Measurements from ENCODE around the gene PDE6B. TPM values are rescaled to one million over a fixed set of nuclear protein-coding genes. Genes with fewer than 3 reads are reported as not detected.

PDE6B gene
- total RNA-seq, 1 donor from 2014 or later: 4.2 TPM

DNA sequence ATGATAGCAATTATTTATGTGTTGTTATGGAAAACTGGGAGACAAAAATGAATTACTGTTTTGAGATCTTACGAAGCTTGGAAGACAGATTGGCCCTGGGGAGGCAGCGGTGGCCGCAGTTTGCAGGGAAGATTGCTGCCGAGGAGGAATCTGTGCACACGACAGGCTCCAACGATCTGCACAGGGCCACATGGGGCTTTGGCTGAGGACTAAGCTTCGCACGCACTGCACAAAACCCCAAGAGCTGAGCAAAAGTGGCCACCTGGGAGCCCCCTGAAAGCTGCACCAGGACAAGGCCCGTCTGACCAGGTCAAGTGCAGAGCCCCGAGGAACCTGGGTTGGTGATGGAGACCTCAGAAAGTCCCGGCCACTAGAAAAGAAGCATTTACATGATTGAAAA lies 5.2 kb upstream of the PDE6B start:
- intact Hi-C loops (cut with DNase I): no loop called here
- no peaks in the 10 kb centered on the region for H3K9me3 ChIP-seq
- DNase-seq (ENCODE audit: extremely low spot score in 2 of 2): no peak

DNA sequence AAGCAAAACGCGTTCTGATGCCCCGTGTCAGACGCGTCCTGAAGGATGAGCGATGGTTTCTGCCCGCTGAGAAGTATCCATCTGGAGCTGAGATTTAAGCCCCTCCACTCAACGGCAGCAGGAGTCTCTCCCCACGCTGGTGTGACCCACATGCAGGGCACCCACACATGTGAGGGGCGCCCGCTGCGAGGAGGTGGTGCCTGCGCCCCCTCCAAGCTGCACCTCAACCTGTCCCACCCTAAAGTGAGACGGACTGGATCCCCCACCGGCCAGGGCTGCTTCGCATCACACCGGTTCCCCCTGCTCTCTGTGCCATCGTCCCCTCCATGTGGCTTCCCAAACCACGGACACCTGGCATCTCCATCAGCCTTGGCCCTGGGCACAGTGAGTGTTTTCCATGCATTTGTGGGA lies 4.5 kb upstream of the PDE6B start:
- intact Hi-C loops (cut with DNase I): no loop called here
- H3K27me3 ChIP-seq: no peaks in the 10 kb centered on the region
- DNase-seq (ENCODE audit: extremely low spot score in 2 of 2): no peak

More for the DNA sequence above, 5.2 kb upstream of the PDE6B start:
- Histone ChIP-seq H3K4me3 (no peak overlapping the region), H3K27ac (no peak overlapping the region), H3K36me3 (no peaks in the 10 kb centered on the region), H3K27me3 (no peaks in the 10 kb centered on the region), H3K4me1 (no peaks in the 10 kb centered on the region)
- TF ChIP-seq POLR2A (IDR thresholded peaks at IDR 0.05) (no peak), POLR2AphosphoS5 (IDR thresholded peaks at IDR 0.05; ENCODE audit: insufficient read depth in 1 of 2, low read depth in 1 of 2) (no peak)
- TF ChIP-seq, protein P1, sequence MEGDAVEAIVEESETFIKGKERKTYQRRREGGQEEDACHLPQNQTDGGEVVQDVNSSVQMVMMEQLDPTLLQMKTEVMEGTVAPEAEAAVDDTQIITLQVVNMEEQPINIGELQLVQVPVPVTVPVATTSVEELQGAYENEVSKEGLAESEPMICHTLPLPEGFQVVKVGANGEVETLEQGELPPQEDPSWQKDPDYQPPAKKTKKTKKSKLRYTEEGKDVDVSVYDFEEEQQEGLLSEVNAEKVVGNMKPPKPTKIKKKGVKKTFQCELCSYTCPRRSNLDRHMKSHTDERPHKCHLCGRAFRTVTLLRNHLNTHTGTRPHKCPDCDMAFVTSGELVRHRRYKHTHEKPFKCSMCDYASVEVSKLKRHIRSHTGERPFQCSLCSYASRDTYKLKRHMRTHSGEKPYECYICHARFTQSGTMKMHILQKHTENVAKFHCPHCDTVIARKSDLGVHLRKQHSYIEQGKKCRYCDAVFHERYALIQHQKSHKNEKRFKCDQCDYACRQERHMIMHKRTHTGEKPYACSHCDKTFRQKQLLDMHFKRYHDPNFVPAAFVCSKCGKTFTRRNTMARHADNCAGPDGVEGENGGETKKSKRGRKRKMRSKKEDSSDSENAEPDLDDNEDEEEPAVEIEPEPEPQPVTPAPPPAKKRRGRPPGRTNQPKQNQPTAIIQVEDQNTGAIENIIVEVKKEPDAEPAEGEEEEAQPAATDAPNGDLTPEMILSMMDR (IDR thresholded peaks at IDR 0.05): no peak

DNA sequence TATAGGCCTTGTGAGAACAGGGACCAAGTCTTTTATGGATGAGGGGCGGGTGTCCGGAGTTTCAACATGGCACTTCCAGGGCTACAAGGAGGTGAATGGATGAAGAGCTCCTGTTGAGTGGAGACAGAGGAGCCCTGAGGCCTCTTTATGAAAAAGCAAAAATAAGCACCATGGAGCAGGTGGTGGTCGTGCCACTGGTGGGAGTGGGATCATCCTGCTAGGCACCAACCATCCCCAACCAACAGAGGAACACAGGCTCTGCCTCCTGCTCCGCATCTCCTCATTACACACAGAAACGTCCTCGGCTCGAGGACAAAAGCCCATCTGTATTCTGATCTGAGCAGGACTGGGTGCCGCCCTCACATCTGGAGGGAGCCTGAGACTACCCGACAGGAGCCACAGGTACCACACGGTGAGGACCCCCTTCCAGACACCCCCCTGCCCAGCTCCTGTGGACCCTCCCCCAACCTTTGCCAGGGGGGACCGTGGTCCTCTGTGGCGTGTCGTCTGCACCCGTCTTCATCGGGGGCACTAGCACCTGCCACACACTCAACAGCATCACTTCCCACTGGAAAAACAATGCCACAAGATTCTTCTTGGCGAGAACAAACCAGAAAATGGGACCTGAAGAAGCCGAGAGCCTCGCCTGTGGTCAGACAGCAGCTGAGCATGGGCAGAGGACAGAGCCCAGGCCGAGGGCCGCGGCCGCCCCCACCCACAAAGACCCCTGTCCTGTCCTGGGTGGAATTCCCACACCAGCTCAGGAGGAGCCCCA lies 3.9 kb upstream of the PDE6B start:
- Histone ChIP-seq H3K4me3 (no peak overlapping the region), H3K36me3 (no peaks in the 10 kb centered on the region), H3K27me3 (no peaks in the 10 kb centered on the region), H3K9me3 (no peaks in the 10 kb centered on the region), H3K27ac (no peak overlapping the region), H3K4me1 (no peaks in the 10 kb centered on the region)
- no peak for TF ChIP-seq POLR2AphosphoS5 (IDR thresholded peaks at IDR 0.05; ENCODE audit: insufficient read depth in 1 of 2, low read depth in 1 of 2)
- no peak for TF ChIP-seq POLR2A (IDR thresholded peaks at IDR 0.05)
- TF ChIP-seq, protein P1 (IDR thresholded peaks at IDR 0.05): no peak
- intact Hi-C loops (cut with DNase I): no loop called here
- no peak for DNase-seq (ENCODE audit: extremely low spot score in 2 of 2)

More for the DNA sequence above, 4.5 kb upstream of the PDE6B start:
- no peaks in the 10 kb centered on the region for H3K4me1 ChIP-seq
- no peaks in the 10 kb centered on the region for H3K9me3 ChIP-seq
- H3K36me3 ChIP-seq: no peaks in the 10 kb centered on the region
- no peak overlapping the region for H3K4me3 ChIP-seq
- no peak overlapping the region for H3K27ac ChIP-seq
- no peak for TF ChIP-seq POLR2AphosphoS5 (IDR thresholded peaks at IDR 0.05; ENCODE audit: insufficient read depth in 1 of 2, low read depth in 1 of 2)
- no peak for TF ChIP-seq POLR2A (IDR thresholded peaks at IDR 0.05)
- TF ChIP-seq, protein P1 (IDR thresholded peaks at IDR 0.05): no peak

DNA sequence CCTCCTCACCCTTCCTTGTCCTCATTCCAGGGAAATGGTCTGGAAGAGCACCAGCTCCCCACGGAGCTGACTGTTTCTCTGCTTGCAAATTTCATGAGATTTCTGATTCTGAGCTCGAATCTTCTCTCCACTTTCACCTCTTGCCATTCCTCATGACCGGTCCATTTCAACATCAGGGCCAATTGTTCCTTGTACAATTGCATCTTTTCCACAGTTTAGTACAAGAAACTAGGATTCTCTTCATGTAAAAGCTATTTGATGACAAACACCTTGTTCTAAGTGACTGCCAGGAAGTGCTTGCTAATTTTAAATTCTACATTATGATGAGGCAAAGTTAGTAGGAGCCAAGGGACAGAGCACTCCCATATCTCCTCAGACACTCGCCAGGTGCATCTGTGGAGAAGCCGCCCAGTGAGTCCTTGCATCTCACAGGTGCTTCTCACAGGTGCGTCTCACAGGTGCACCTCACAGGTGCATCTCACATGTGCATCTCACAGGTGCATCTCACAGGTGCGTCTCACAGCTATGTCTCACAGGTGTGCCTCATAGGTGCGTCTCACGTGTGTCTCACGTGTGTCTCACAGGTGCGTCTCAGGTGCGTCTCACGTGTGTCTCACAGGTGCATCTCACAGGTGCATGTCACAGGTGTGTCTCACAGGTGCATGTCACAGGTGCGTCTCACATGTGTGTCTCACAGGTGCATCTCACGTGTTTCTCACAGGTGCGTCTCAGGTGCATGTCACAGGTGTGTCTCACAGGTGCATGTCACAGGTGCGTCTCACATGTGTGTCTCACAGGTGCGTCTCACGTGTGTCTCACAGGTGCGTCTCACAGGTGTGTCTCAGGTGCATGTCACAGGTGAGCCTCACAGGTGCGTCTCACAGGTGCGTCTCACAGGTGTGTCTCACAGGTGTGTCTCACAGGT lies 3.0 kb upstream of the PDE6B start:
- H3K4me1 ChIP-seq: no peaks in the 10 kb centered on the region
- H3K27me3 ChIP-seq: no peaks in the 10 kb centered on the region
- intact Hi-C loops (cut with DNase I): no loop called here
- no peaks in the 10 kb centered on the region for H3K36me3 ChIP-seq
- no peak overlapping the region for H3K27ac ChIP-seq
- no peak overlapping the region for H3K4me3 ChIP-seq
- H3K9me3 ChIP-seq: no peaks in the 10 kb centered on the region
- TF ChIP-seq, protein P1 (IDR thresholded peaks at IDR 0.05): no peak
- no peak for TF ChIP-seq POLR2AphosphoS5 (IDR thresholded peaks at IDR 0.05; ENCODE audit: insufficient read depth in 1 of 2, low read depth in 1 of 2)
- TF ChIP-seq POLR2A (IDR thresholded peaks at IDR 0.05): no peak
- DNase-seq (ENCODE audit: extremely low spot score in 2 of 2): no peak
